Activated CD8-positive, alpha-beta T cell treated with anti-CD3 and anti-CD28 coated beads, Interleukin-2, amount 10 ng/mL, durations not matched to agents 7 days and 5 days (primary cell): ENCODE data around the gene SMIM3. TPM values are rescaled to one million over a fixed set of nuclear protein-coding genes. Genes with fewer than 3 reads are reported as not detected.

Source experiments
- ATAC-seq: fragments of 150-1000 bp; cut with Tn5 transposase; one replicate; pipeline ENCODE4 v1.10.0; 2021; ENCODE audit warnings: moderate library complexity
- CTCF ChIA-PET: fragments of 350-600 bp; sonication (Branson Sonifier 250); formaldehyde crosslinking; loops from one replicate; lab custom pipeline; 2021; ENCODE audit warnings: antibody characterized with exemption; lab: Charles Lee
- POLR2A ChIA-PET: fragments of 350-600 bp; sonication (Branson Sonifier 250); formaldehyde crosslinking; loops from one replicate; lab custom pipeline; 2021; ENCODE audit warnings: antibody characterized with exemption; lab: Charles Lee
- DNase-seq: peaks from one replicate; pipeline ENCODE4 v3.0.0-alpha.2; 2020
- H3K27ac Mint-ChIP-seq: one replicate; pipeline ENCODE4 v1.8.0; 2021; ENCODE audit warnings: mild to moderate bottlenecking, mixed read lengths
- H3K27me3 Mint-ChIP-seq: one replicate; pipeline ENCODE4 v1.8.0; 2021; ENCODE audit warnings: low read depth, mixed read lengths
- H3K36me3 Mint-ChIP-seq: one replicate; pipeline ENCODE4 v1.8.0; 2021; ENCODE audit warnings: low read depth, mixed read lengths
- H3K4me1 Mint-ChIP-seq: one replicate; pipeline ENCODE4 v1.8.0; 2021; ENCODE audit warnings: low read depth, mixed read lengths
- H3K4me3 Mint-ChIP-seq: one replicate; pipeline ENCODE4 v1.8.0; 2021; ENCODE audit warnings: mild to moderate bottlenecking, mixed read lengths
- H3K9me3 Mint-ChIP-seq: one replicate; pipeline ENCODE4 v1.8.0; 2022; ENCODE audit warnings: mixed read lengths; ENCODE audit not compliant: insufficient read depth
- total RNA-seq, 2 experiments: library from RNA; stranded (reverse); gene quantifications; one replicate each; pipeline ENCODE4 v1.2.3, GENCODE V29; 2021

SMIM3 gene
- total RNA-seq, 2 experiments from 2014 or later = 16.4 to 16.7 TPM

GRCh38 chr5:150765011-150765798 lies 13.4 kb upstream of the SMIM3 start:
- peak overlapping the region; percentile 16 for H3K27ac Mint-ChIP-seq
- H3K27me3 Mint-ChIP-seq = peaks cover 2% of the 10 kb centered on the region
- DNase-seq (no peak), ATAC-seq (no peak)
- H3K4me3 Mint-ChIP-seq = no peak overlapping the region
- POLR2A ChIA-PET = interaction anchor here (1.2 kb wide), 1 partner anchor 12 kb away, joined by 3 read pairs; no protein-coding TSS in a partner anchor
- CTCF ChIA-PET = interaction anchor here (1.2 to 2.3 kb wide), 5 partner anchors 14 to 82 kb away, joined by 3 to 13 read pairs (median 4); partner anchors contain the start of genes IRGM, RBM22 and SMIM3
- H3K36me3 Mint-ChIP-seq = peaks cover 9% of the 10 kb centered on the region
- H3K4me1 Mint-ChIP-seq = peaks cover 24% of the 10 kb centered on the region
- H3K9me3 Mint-ChIP-seq = no peaks in the 10 kb centered on the region

- no peak overlapping the region for H3K27ac Mint-ChIP-seq
- H3K9me3 Mint-ChIP-seq = peaks cover 2% of the 10 kb centered on the region
- H3K4me3 Mint-ChIP-seq = no peak overlapping the region
- POLR2A ChIA-PET = no interaction called here
- DNase-seq (no peak), ATAC-seq (no peak)
- peaks cover 14% of the 10 kb centered on the region for H3K36me3 Mint-ChIP-seq
- H3K27me3 Mint-ChIP-seq = peaks cover 2% of the 10 kb centered on the region
- peaks cover 30% of the 10 kb centered on the region for H3K4me1 Mint-ChIP-seq
- CTCF ChIA-PET = interaction anchor here (1.1 to 1.5 kb wide), 2 partner anchors 13 to 81 kb away, joined by 3 to 4 read pairs; partner anchors contain the start of genes IRGM and SMIM3
Measured at GRCh38 chr5:150765799-150766169, 12.8 kb upstream of the SMIM3 start.

GRCh38 chr5:150766251-150766650 lies 12.3 kb upstream of the SMIM3 start:
- peaks cover 7% of the 10 kb centered on the region for H3K9me3 Mint-ChIP-seq
- no peak for ATAC-seq
- ChIA-PET POLR2A (interaction anchor here (0.6 to 1.1 kb wide), 2 partner anchors 14 to 65 kb away, joined by 3 to 4 read pairs; partner anchors contain the start of gene RBM22), CTCF (interaction anchor here (1.1 to 1.5 kb wide), 3 partner anchors 13 to 81 kb away, joined by 3 to 4 read pairs (median 3); partner anchors contain the start of genes IRGM, RBM22 and SMIM3)
- H3K4me3 Mint-ChIP-seq = no peak overlapping the region
- DNase-seq = no peak
- peaks cover 34% of the 10 kb centered on the region for H3K4me1 Mint-ChIP-seq
- peaks cover 19% of the 10 kb centered on the region for H3K36me3 Mint-ChIP-seq
- peaks cover 2% of the 10 kb centered on the region for H3K27me3 Mint-ChIP-seq
- H3K27ac Mint-ChIP-seq = no peak overlapping the region

- H3K36me3 Mint-ChIP-seq = peaks cover 22% of the 10 kb centered on the region
- ChIA-PET CTCF (interaction anchor here (2.3 kb wide), 1 partner anchor 11 kb away, joined by 10 read pairs; no protein-coding TSS in a partner anchor), POLR2A (no interaction called here)
- peaks cover 2% of the 10 kb centered on the region for H3K27me3 Mint-ChIP-seq
- peak overlapping the region; percentile 61 for H3K27ac Mint-ChIP-seq
- ATAC-seq (no peak), DNase-seq (no peak)
- H3K4me1 Mint-ChIP-seq = peaks cover 29% of the 10 kb centered on the region
- peaks cover 18% of the 10 kb centered on the region for H3K9me3 Mint-ChIP-seq
- no peak overlapping the region for H3K4me3 Mint-ChIP-seq
Measured at GRCh38 chr5:150771034-150771795, 7.3 kb upstream of the SMIM3 start.

GRCh38 chr5:150774145-150774544 lies 4.4 kb upstream of the SMIM3 start:
- H3K4me1 Mint-ChIP-seq = peaks cover 43% of the 10 kb centered on the region
- ATAC-seq (no peak), DNase-seq (no peak)
- H3K27ac Mint-ChIP-seq = no peak overlapping the region
- peaks cover 24% of the 10 kb centered on the region for H3K36me3 Mint-ChIP-seq
- POLR2A ChIA-PET = no interaction called here
- H3K27me3 Mint-ChIP-seq = no peaks in the 10 kb centered on the region
- CTCF ChIA-PET = interaction anchor here (1.0 to 1.3 kb wide), 3 partner anchors 16 to 214 kb away, joined by 3 read pairs; partner anchors contain the start of genes DCTN4 and IRGM
- peaks cover 18% of the 10 kb centered on the region for H3K9me3 Mint-ChIP-seq
- no peak overlapping the region for H3K4me3 Mint-ChIP-seq

- H3K4me1 Mint-ChIP-seq = peaks cover 58% of the 10 kb centered on the region
- no peaks in the 10 kb centered on the region for H3K27me3 Mint-ChIP-seq
- POLR2A ChIA-PET = interaction anchor here (0.7 to 7.4 kb wide), 6 partner anchors 9 to 1256 kb away, joined by 3 to 52 read pairs (median 12); partner anchors contain the start of genes DCTN4, IRGM and RBM22
- no peaks in the 10 kb centered on the region for H3K9me3 Mint-ChIP-seq
- peak overlapping the region; percentile 97 for H3K4me3 Mint-ChIP-seq
- H3K36me3 Mint-ChIP-seq = peaks cover 31% of the 10 kb centered on the region
- peak overlapping the region; percentile 58 for H3K27ac Mint-ChIP-seq
- ATAC-seq = no peak
- no peak for DNase-seq
- CTCF ChIA-PET = interaction anchor here (0.8 to 8.2 kb wide), 16 partner anchors 11 to 321 kb away, joined by 3 to 107 read pairs (median 7); partner anchors contain the start of genes DCTN4, IRGM and RBM22
Measured at GRCh38 chr5:150777685-150778084, 872 bp upstream of the SMIM3 start.

GRCh38 chr5:150778088-150778516 lies 455 bp upstream of the SMIM3 start:
- ATAC-seq (no peak), DNase-seq (no peak)
- H3K4me3 Mint-ChIP-seq = peak overlapping the region; percentile 97
- ChIA-PET POLR2A (interaction anchor here (0.7 to 7.4 kb wide), 6 partner anchors 8 to 1256 kb away, joined by 3 to 52 read pairs (median 12); partner anchors contain the start of genes DCTN4, IRGM and RBM22), CTCF (interaction anchor here (0.8 to 8.2 kb wide), 24 partner anchors 9 to 321 kb away, joined by 3 to 107 read pairs (median 8); partner anchors contain the start of genes DCTN4, IRGM and RBM22)
- no peaks in the 10 kb centered on the region for H3K27me3 Mint-ChIP-seq
- peaks cover 34% of the 10 kb centered on the region for H3K36me3 Mint-ChIP-seq
- H3K27ac Mint-ChIP-seq = peak overlapping the region; percentile 58
- H3K9me3 Mint-ChIP-seq = no peaks in the 10 kb centered on the region
- peaks cover 62% of the 10 kb centered on the region for H3K4me1 Mint-ChIP-seq

GRCh38 chr5:150779397-150780186 lies 1.0 kb downstream of the SMIM3 start:
- H3K4me3 Mint-ChIP-seq = peak overlapping the region; percentile 97
- no peaks in the 10 kb centered on the region for H3K27me3 Mint-ChIP-seq
- ATAC-seq = no peak
- CTCF ChIA-PET = interaction anchor here (0.7 to 8.2 kb wide), 20 partner anchors 8 to 371 kb away, joined by 3 to 107 read pairs (median 10); partner anchors contain the start of genes DCTN4, IRGM and RBM22
- H3K9me3 Mint-ChIP-seq = no peaks in the 10 kb centered on the region
- POLR2A ChIA-PET = interaction anchor here (0.9 to 7.4 kb wide), 7 partner anchors 13 to 122 kb away, joined by 3 to 52 read pairs (median 5); partner anchors contain the start of genes DCTN4, IRGM and RBM22
- H3K36me3 Mint-ChIP-seq = peaks cover 38% of the 10 kb centered on the region
- H3K27ac Mint-ChIP-seq = peak overlapping the region; percentile 90
- H3K4me1 Mint-ChIP-seq = peaks cover 67% of the 10 kb centered on the region
- no peak for DNase-seq

- Mint-ChIP-seq H3K4me1 (peaks cover 71% of the 10 kb centered on the region), H3K36me3 (peaks cover 40% of the 10 kb centered on the region), H3K4me3 (peak overlapping the region; percentile 97), H3K9me3 (no peaks in the 10 kb centered on the region), H3K27me3 (no peaks in the 10 kb centered on the region), H3K27ac (peak overlapping the region; percentile 73)
- ATAC-seq = no peak
- CTCF ChIA-PET = interaction anchor here (1.1 to 8.2 kb wide), 13 partner anchors 10 to 323 kb away, joined by 5 to 107 read pairs (median 14); partner anchors contain the start of genes DCTN4, IRGM and RBM22
- POLR2A ChIA-PET = interaction anchor here (1.0 to 7.4 kb wide), 7 partner anchors 14 to 82 kb away, joined by 3 to 52 read pairs (median 20); partner anchors contain the start of genes DCTN4, IRGM and RBM22
- DNase-seq = peak; percentile 58
Measured at GRCh38 chr5:150780187-150780692, 1.7 kb downstream of the SMIM3 start.

GRCh38 chr5:150780816-150781221 lies 2.3 kb downstream of the SMIM3 start:
- Mint-ChIP-seq H3K4me3 (peak overlapping the region; percentile 97), H3K4me1 (peaks cover 75% of the 10 kb centered on the region), H3K36me3 (peaks cover 46% of the 10 kb centered on the region), H3K27ac (peak overlapping the region; percentile 92), H3K9me3 (peaks cover 1% of the 10 kb centered on the region), H3K27me3 (no peaks in the 10 kb centered on the region)
- DNase-seq (no peak), ATAC-seq (no peak)
- ChIA-PET CTCF (interaction anchor here (1.0 to 8.2 kb wide), 8 partner anchors 9 to 81 kb away, joined by 4 to 107 read pairs (median 16); partner anchors contain the start of genes IRGM and RBM22), POLR2A (interaction anchor here (3.7 to 7.4 kb wide), 2 partner anchors 66 to 80 kb away, joined by 35 to 52 read pairs; partner anchors contain the start of genes IRGM and RBM22)
